Loucy (cell line): ENCODE measurements around the gene CD14.

ENCODE experiments used
- H2AFZ ChIP-seq: fragments of 200-600 bp; sonication (generic); 2 replicates; pipeline ENCODE4 v1.6.0; 2016; ENCODE audit warnings: antibody characterized with exemption, mild to moderate bottlenecking, low read length, moderate library complexity
- H3F3A ChIP-seq: fragments of 200-600 bp; 2 replicates; pipeline ENCODE4 v1.6.0; 2016; ENCODE audit warnings: antibody characterized with exemption, low read depth, mild to moderate bottlenecking
- H3K27me3 ChIP-seq: fragments of 200-600 bp; sonication (generic); 2 replicates; pipeline ENCODE4 v1.6.1; 2014; ENCODE audit warnings: low read length, mild to moderate bottlenecking; ENCODE audit not compliant: insufficient read depth, poor library complexity, severe bottlenecking
- H3K36me3 ChIP-seq: fragments of 200-600 bp; sonication (generic); 2 replicates; pipeline ENCODE4 v1.6.1; 2016; ENCODE audit warnings: low read length; ENCODE audit not compliant: insufficient read depth
- H3K4me1 ChIP-seq: fragments of 200-600 bp; sonication (generic); 2 replicates; pipeline ENCODE4 v1.5.1; 2014; ENCODE audit warnings: low read length, mild to moderate bottlenecking; ENCODE audit not compliant: insufficient read depth, poor library complexity, severe bottlenecking
- H3K4me2 ChIP-seq: fragments of 200-600 bp; sonication (generic); 2 replicates; pipeline ENCODE4 v1.6.0; 2014; ENCODE audit warnings: antibody characterized with exemption, low read length, low read depth, mild to moderate bottlenecking; ENCODE audit not compliant: poor library complexity, severe bottlenecking
- H3K4me3 ChIP-seq: fragments of 200-600 bp; sonication (generic); 2 replicates; pipeline ENCODE4 v1.5.1; 2014; ENCODE audit warnings: low read length, mild to moderate bottlenecking, mixed read lengths; ENCODE audit not compliant: poor library complexity, severe bottlenecking
- H3K79me2 ChIP-seq: fragments of 200-600 bp; sonication (generic); 2 replicates; pipeline ENCODE4 v1.6.1; 2014; ENCODE audit warnings: low read length; ENCODE audit not compliant: insufficient read depth
- H3K9ac ChIP-seq: fragments of 200-600 bp; sonication (generic); 2 replicates; pipeline ENCODE4 v1.6.0; 2014; ENCODE audit warnings: mild to moderate bottlenecking, low read depth, low read length, moderate library complexity; ENCODE audit not compliant: poor library complexity, severe bottlenecking
- H3K9me2 ChIP-seq: fragments of 200-600 bp; sonication (generic); replicated peaks from 2 replicates; pipeline ENCODE4 v1.6.1; 2016; ENCODE audit warnings: low read depth, low read length, mixed read lengths
- H3K9me3 ChIP-seq: fragments of 200-600 bp; sonication (generic); 2 replicates; pipeline ENCODE4 v1.6.1; 2014; ENCODE audit warnings: mild to moderate bottlenecking, antibody characterized with exemption, low read length, low read depth; ENCODE audit not compliant: insufficient read depth
- H4K20me1 ChIP-seq: fragments of 200-600 bp; sonication (generic); 2 replicates; pipeline ENCODE4 v1.6.0; 2014; ENCODE audit warnings: antibody characterized with exemption, low read length, mild to moderate bottlenecking; ENCODE audit not compliant: insufficient read depth, poor library complexity, severe bottlenecking
- CTCF ChIP-seq: fragments of 200-600 bp; sonication (generic); conservative IDR thresholded peaks from 2 replicates; pipeline ENCODE4 v1.5.1; 2014; ENCODE audit warnings: mild to moderate bottlenecking, antibody characterized with exemption, low read length
- EZH2phosphoT487 ChIP-seq: fragments of 200-600 bp; IDR thresholded peaks from 2 replicates; pipeline ENCODE4 v1.6.1; 2018; ENCODE audit warnings: antibody characterized with exemption, mild to moderate bottlenecking, moderate library complexity, borderline replicate concordance

The CD14 gene

GRCh38 chr5:140602147-140602546 is 30.8 kb downstream of the CD14 start:
- no peaks in the 10 kb centered on the region for H3K79me2 ChIP-seq
- H3K4me3 ChIP-seq, result no peak overlapping the region
- H3K9me3 ChIP-seq, result no peaks in the 10 kb centered on the region
- no peaks in the 10 kb centered on the region for H3K4me1 ChIP-seq
- no peaks in the 10 kb centered on the region for H3K36me3 ChIP-seq
- TF ChIP-seq EZH2phosphoT487 (no peak), CTCF (no peak)
- H3K9ac ChIP-seq, result no peak overlapping the region
- no peaks in the 10 kb centered on the region for H3K9me2 ChIP-seq
- H4K20me1 ChIP-seq, result no peaks in the 10 kb centered on the region
- no peaks in the 10 kb centered on the region for H3K27me3 ChIP-seq
- no peak overlapping the region for H2AFZ ChIP-seq
- H3K4me2 ChIP-seq, result no peak overlapping the region
- no peaks in the 10 kb centered on the region for H3F3A ChIP-seq

- no peaks in the 10 kb centered on the region for H3F3A ChIP-seq
- no peaks in the 10 kb centered on the region for H3K4me1 ChIP-seq
- H3K27me3 ChIP-seq, result no peaks in the 10 kb centered on the region
- H3K9me3 ChIP-seq, result no peaks in the 10 kb centered on the region
- H3K36me3 ChIP-seq, result no peaks in the 10 kb centered on the region
- H2AFZ ChIP-seq, result no peak overlapping the region
- no peak overlapping the region for H3K9ac ChIP-seq
- TF ChIP-seq CTCF, result no peak
- no peaks in the 10 kb centered on the region for H3K79me2 ChIP-seq
- no peaks in the 10 kb centered on the region for H3K9me2 ChIP-seq
- no peaks in the 10 kb centered on the region for H4K20me1 ChIP-seq
- no peak overlapping the region for H3K4me2 ChIP-seq
- no peak overlapping the region for H3K4me3 ChIP-seq
These were observed 32.9 kb downstream of the CD14 start for GRCh38 chr5:140600096-140600495.

GRCh38 chr5:140598836-140599235 is 34.1 kb downstream of the CD14 start:
- no peak for TF ChIP-seq CTCF
- TF ChIP-seq EZH2phosphoT487, result no peak
- Histone ChIP-seq H2AFZ (no peak overlapping the region), H3K4me3 (no peak overlapping the region), H3K9me2 (no peaks in the 10 kb centered on the region), H4K20me1 (no peaks in the 10 kb centered on the region), H3K79me2 (no peaks in the 10 kb centered on the region), H3K9ac (no peak overlapping the region), H3K4me1 (no peaks in the 10 kb centered on the region), H3K36me3 (no peaks in the 10 kb centered on the region), H3F3A (no peaks in the 10 kb centered on the region), H3K9me3 (no peaks in the 10 kb centered on the region), H3K4me2 (no peak overlapping the region), H3K27me3 (no peaks in the 10 kb centered on the region)
